ENCODE results near the gene GASK1A.

DNA sequence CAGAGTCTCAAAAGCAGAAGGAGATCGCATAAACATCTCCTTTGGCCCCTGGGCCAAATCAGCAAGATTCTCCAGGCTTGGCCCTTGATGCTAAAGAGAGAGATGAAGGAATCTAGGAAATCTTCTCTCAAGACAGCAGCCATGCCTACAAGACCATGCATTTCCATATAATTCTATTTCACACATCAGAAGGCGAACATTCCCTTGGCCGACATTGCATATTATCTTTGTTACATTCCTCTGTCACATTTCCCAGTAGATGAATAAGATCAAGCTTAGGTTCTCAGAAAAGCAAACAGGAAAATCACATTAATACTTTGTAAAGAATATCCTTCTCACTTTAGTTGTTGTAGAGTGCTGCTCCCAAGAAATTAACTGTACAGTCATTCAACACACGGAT is 21.3 kb downstream of the GASK1A start:
- TF ChIP-seq CTCF (IDR thresholded peaks at IDR 0.05; ENCODE audit: low read depth, low read length), result no peak
- no peak for TF ChIP-seq MYC (IDR thresholded peaks at IDR 0.05; ENCODE audit: low read depth, low read length)
- TF ChIP-seq POLR2A (IDR thresholded peaks at IDR 0.05; ENCODE audit: extremely low read depth, insufficient read length), result no peak
